Left forelimb (tissue), 1 donor: Measurements from ENCODE around the gene HOMER2.
"Not testable (repeated sequence)": the region's sequence is repeated elsewhere in the genome, so short reads cannot be mapped to it uniquely, and the experiment has no call there.

Experiments used
- DNase-seq: peaks from one replicate; pipeline ENCODE4 v3.0.0-alpha.2; 2018; ENCODE audit warnings: low spot score

Gene HOMER2

GRCh38 chr15:82831894-82832600 is 120.5 kb downstream of the HOMER2 start:
- no peak for DNase-seq

- DNase-seq: no peak
These were observed 121.9 kb downstream of the HOMER2 start for GRCh38 chr15:82830427-82831173.

GRCh38 chr15:82829234-82829633 is 123.3 kb downstream of the HOMER2 start:
- no peak for DNase-seq

GRCh38 chr15:82828075-82828474 is 124.4 kb downstream of the HOMER2 start:
- no peak for DNase-seq

- DNase-seq: no peak
These were observed 129.5 kb downstream of the HOMER2 start for GRCh38 chr15:82823049-82823448.

GRCh38 chr15:82821851-82822250 is 130.7 kb downstream of the HOMER2 start:
- DNase-seq: not testable (repeated sequence)

GRCh38 chr15:82821396-82821795 is 131.1 kb downstream of the HOMER2 start:
- DNase-seq: not testable (repeated sequence)

GRCh38 chr15:82820128-82820527 is 132.4 kb downstream of the HOMER2 start:
- no peak for DNase-seq

GRCh38 chr15:82812994-82813393 is 139.5 kb downstream of the HOMER2 start:
- DNase-seq: no peak

- DNase-seq: no peak
These were observed 141.6 kb downstream of the HOMER2 start for GRCh38 chr15:82810890-82811426.

- DNase-seq: peak; percentile 70
These were observed 142.2 kb downstream of the HOMER2 start for GRCh38 chr15:82810061-82810889.

GRCh38 chr15:82809308-82810060 is 143.0 kb downstream of the HOMER2 start, which contains the start of gene WHAMM:
Gene WHAMM (plus strand): TSS chr15:82809628. CDS start chr15:82809727, 99 bp downstream.
- peak; percentile 98 for DNase-seq

GRCh38 chr15:82808634-82809041 is 143.9 kb downstream of the HOMER2 start:
- no peak for DNase-seq

- no peak for DNase-seq
These were observed 144.4 kb downstream of the HOMER2 start for GRCh38 chr15:82807920-82808633.

- no peak for DNase-seq
These were observed 146.5 kb downstream of the HOMER2 start, which contains the start of gene FSD2 for GRCh38 chr15:82805994-82806406. Gene FSD2 (minus strand): TSS chr15:82806069. CDS start chr15:82787390, 18,679 bp downstream.

- no peak for DNase-seq
These were observed 148.0 kb downstream of the HOMER2 start for GRCh38 chr15:82804575-82804949.

- no peak for DNase-seq
These were observed 148.5 kb downstream of the HOMER2 start for GRCh38 chr15:82803793-82804574.

- no peak for DNase-seq
These were observed 150.0 kb downstream of the HOMER2 start for GRCh38 chr15:82802497-82802896.

GRCh38 chr15:82799183-82799841 is 153.2 kb downstream of the HOMER2 start:
- DNase-seq: no peak
